22Rv1 (cell line): ENCODE measurements around the gene SH2D3C.
"Not testable (repeated sequence)": the region's sequence is repeated elsewhere in the genome, so short reads cannot be mapped to it uniquely, and the experiment has no call there.

Experiments
- H3K27ac ChIP-seq: fragments of 450-650 bp; 2 replicates; pipeline ENCODE4 v1.5.1; 2017
- CTCF ChIP-seq: fragments of 450-650 bp; IDR thresholded peaks from 2 replicates; pipeline ENCODE4 v1.5.1; 2017; ENCODE audit warnings: mild to moderate bottlenecking
- ZFX ChIP-seq: fragments of 450-650 bp; IDR thresholded peaks from 2 replicates; pipeline ENCODE4 v1.6.1; 2017; ENCODE audit warnings: antibody characterized with exemption, borderline replicate concordance

SH2D3C gene

GRCh38 chr9:127761061-127761460 is 17.4 kb downstream of the SH2D3C start:
- no peak overlapping the region for H3K27ac ChIP-seq
- no peak for TF ChIP-seq ZFX
- no peak for TF ChIP-seq CTCF

- no peak for TF ChIP-seq CTCF
- TF ChIP-seq ZFX, result no peak
- no peak overlapping the region for H3K27ac ChIP-seq
These were observed 19.6 kb downstream of the SH2D3C start for GRCh38 chr9:127758843-127759242.

GRCh38 chr9:127756776-127757175 is 21.7 kb downstream of the SH2D3C start:
- H3K27ac ChIP-seq, result not testable (repeated sequence)

GRCh38 chr9:127756233-127756632 is 22.2 kb downstream of the SH2D3C start:
- TF ChIP-seq ZFX (no peak), CTCF (no peak)
- no peak overlapping the region for H3K27ac ChIP-seq

GRCh38 chr9:127755061-127756060 is 23.1 kb downstream of the SH2D3C start:
- TF ChIP-seq ZFX (no peak), CTCF (no peak)
- no peak overlapping the region for H3K27ac ChIP-seq

- no peak overlapping the region for H3K27ac ChIP-seq
- TF ChIP-seq ZFX, result no peak
- no peak for TF ChIP-seq CTCF
These were observed 24.1 kb downstream of the SH2D3C start for GRCh38 chr9:127754099-127755060.

- TF ChIP-seq CTCF (no peak), ZFX (no peak)
- H3K27ac ChIP-seq, result no peak overlapping the region
These were observed 24.8 kb downstream of the SH2D3C start for GRCh38 chr9:127753622-127754021.
